ENCODE results near the gene IDUA.
"Not testable (repeated sequence)": the region's sequence is repeated elsewhere in the genome, so short reads cannot be mapped to it uniquely, and the experiment has no call there.

IDUA gene

GRCh38 chr4:967113-968104, 19.4 kb upstream of the IDUA start:
- no peak for DNase-seq

- DNase-seq, result no peak
Measured at GRCh38 chr4:968221-968620, 18.6 kb upstream of the IDUA start.

GRCh38 chr4:968621-969394, 18.0 kb upstream of the IDUA start:
- DNase-seq, result no peak

GRCh38 chr4:970046-970745, 16.6 kb upstream of the IDUA start:
- DNase-seq, result no peak

GRCh38 chr4:970854-971520, 15.9 kb upstream of the IDUA start:
- DNase-seq, result no peak

- no peak for DNase-seq
Measured at GRCh38 chr4:971666-972500, 15.0 kb upstream of the IDUA start.

- no peak for DNase-seq
Measured at GRCh38 chr4:972651-973424, 14.0 kb upstream of the IDUA start.

GRCh38 chr4:973431-974397, 13.1 kb upstream of the IDUA start, which contains the start of gene DGKQ:
Gene DGKQ, minus strand, starts transcription at chr4:973569. Its CDS starts 87 bp downstream, at chr4:973482.
- DNase-seq, result peak; percentile 89

- no peak for DNase-seq
Measured at GRCh38 chr4:974668-975067, 12.2 kb upstream of the IDUA start.

- not testable (repeated sequence) for DNase-seq
Measured at GRCh38 chr4:976016-976415, 10.8 kb upstream of the IDUA start.

- no peak for DNase-seq
Measured at GRCh38 chr4:978957-979701, 7.7 kb upstream of the IDUA start.

GRCh38 chr4:982291-982690, 4.6 kb upstream of the IDUA start:
- no peak for DNase-seq

- no peak for DNase-seq
Measured at GRCh38 chr4:982814-983213, 4.0 kb upstream of the IDUA start.

- no peak for DNase-seq
Measured at GRCh38 chr4:984336-985054, 2.3 kb upstream of the IDUA start.

- DNase-seq, result no peak
Measured at GRCh38 chr4:985123-985830, 1.6 kb upstream of the IDUA start.

GRCh38 chr4:986428-986878, 391 bp upstream of the IDUA start:
- DNase-seq, result no peak
